NCI-H2029 treated with DMSO at 0.1 percent for 48 hours (cell line): ENCODE data around the gene IFNB1.

Experiments
- DNase-seq: peaks from one replicate; lab custom pipeline; 2025; lab: John Stamatoyannopoulos, UW

The IFNB1 gene

DNA sequence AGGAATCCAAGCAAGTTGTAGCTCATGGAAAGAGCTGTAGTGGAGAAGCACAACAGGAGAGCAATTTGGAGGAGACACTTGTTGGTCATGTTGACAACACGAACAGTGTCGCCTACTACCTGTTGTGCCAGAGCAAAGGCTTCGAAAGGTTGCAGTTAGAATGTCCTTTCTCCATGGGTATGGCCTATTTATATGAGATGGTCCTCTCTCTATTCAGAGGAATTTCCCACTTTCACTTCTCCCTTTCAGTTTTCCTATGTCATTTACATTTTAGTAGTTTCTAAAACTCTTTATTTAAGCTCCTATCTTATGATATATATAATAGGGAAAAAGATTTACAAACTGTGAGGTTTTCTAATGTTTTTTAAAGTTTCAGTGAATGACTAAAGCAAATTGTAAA lies at the start of gene IFNB1:
Gene IFNB1, minus strand, starts transcription at position 162 of the 400 bp plus-strand sequence. Its CDS starts 73 bp downstream, at position 89.
- no peak for DNase-seq

DNA sequence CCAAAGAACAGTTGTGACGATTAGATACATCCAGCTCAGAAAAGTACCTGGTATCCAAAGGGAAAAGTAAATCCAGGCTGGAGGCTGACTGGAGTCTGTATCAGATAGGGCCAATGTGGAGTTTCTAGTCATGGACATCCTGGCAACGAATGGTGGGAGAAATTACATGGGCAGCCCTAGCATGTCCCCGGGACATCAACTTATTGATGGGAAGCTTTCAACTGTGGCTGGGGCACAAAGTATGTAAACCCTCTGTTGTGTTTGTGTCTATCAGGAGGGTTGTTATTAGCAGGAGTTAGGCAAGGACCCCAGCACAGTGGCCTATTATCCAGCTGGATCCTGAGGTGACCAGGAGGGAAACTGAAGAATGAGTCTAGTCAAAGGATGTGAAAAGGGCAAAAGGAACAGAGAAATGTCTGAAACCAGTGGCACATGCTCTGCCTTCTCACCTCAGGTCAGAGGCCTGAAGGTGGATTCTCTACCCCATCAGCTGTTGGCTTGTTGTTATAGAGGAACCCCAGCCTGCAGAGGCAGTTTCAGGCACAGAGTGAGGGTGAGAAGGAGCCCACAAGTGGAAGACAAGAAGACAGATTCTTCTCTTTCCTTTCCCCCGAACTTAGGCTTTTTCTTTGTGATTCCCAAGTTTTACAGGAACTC lies 44.0 kb upstream of the IFNB1 start:
- DNase-seq: no peak

DNA sequence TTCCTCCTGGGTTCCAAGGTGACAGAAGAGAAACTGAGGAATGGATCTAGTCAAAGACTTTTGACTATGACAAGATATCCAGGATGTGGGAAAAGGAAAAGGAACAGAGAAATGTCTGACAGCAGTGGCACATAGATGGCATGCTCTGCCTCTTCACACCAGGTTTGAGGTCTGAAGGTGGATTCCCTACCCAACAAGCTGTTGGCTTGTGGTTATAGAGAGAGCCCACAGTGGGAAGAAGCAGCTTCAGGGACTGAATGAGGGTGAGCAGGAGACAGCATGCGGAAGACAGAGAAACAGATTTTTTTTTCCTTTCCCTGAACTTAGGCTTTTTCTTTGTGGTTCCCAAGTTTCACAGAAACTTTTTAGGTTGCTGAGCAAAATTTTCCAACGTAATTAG lies 43.3 kb upstream of the IFNB1 start:
- no peak for DNase-seq

DNA sequence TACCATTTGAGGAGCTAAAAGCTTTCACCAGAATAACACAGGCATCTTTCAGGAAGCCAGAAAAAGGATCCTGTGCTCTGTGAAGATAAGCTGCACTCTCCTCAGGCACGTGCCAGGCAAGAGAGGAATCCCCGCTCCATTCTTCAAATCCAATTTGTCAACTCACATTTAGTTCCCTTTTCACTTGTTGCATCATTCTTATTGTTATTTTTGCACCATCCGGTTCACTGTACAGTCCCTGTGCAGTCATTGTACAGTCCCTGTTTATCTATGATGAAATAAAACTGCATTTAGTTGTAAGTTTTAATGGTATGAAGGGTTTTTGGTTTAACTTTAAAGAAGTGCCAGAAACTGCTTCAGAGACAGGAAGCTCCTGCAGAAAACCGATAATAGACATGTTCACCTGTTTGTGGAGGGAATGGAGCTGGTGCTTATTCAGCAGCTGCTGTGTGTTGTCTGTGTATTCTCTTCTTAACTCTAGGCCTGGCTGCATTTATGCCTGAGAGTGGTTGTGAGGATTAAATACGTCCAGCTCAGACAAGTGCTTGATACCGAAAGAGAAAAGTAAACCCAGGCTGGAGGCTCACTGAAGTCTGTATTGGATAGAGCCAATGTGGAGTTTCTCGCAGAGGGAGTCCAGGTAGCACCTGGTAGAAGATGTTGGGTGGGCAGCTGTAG lies 41.5 kb upstream of the IFNB1 start:
- DNase-seq: no peak

DNA sequence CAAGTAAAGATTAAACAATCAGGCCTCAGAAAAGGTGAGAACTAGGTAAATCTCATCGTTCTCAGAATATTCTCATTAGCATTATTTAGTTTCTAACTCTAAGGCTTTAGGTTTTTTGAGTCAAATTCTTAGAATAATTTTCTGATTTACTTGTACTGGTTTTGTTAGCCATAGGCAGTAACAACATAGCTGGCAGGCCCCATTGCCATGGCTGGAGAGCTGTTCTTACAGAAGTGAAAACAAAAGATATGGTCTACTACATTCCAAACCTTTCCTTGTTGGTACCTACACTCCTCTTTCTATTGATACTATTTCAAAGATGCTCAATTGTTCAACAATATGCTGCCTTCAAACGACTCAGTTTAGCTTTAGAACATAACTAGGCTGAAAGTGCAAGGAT lies 36.6 kb upstream of the IFNB1 start:
- no peak for DNase-seq

DNA sequence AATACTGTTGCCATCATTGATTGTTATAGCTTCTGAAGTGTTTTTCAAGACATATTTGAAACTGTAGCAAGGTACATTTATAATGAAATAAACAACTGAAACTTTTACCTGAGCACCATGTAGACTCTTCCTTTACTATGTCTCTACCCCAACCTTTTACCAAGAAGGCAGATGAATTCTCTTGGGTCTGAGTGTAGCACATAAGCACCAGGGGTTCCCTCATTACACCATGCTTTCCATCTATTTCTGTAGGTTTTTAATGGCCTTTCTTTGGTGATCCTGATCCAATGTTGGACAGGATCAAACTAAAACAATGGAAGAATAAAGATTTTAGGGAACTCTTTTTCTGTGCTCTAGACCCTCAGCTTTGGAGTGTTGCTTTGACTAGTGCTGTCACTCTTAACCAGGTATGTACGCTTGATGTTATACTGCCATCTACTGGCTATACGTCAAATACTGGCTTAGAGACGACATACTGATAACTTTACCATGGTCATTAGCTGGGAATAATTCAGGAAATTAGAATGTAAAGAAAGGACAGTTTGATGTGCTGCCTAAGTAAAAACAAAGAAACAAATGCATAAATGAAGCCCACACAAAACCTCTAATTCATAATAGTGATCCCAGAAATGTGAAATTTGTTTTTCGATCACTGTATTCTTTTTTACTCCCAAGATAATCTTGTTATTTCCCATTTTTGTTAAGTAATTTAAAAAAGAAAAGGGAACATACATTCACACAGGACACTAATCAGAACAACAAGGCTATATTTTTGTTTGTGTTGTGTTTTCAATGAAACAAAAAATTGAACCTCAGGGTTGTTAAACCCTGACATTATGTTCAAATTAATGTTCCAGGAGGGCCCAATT lies 33.2 kb upstream of the IFNB1 start:
- DNase-seq: peak; percentile 12

DNA sequence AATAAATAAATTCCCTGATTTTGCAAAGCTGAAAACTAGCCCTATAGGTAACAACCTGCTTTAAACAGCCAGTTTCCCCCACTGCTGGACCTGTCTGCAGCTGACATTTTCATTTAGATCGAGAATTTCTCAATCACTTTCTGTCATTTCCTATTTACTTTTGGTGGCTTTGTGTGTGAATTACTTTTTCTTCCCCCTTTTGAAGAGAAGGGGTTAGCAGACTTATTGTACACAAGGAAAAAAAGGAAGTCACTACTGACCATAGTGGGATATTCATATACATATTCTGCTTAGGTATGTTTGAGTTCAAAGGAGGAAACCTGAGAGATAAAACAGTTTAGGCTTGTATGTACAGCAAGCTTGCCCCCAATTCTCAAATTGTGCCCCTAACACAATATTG lies 27.0 kb upstream of the IFNB1 start:
- no peak for DNase-seq

DNA sequence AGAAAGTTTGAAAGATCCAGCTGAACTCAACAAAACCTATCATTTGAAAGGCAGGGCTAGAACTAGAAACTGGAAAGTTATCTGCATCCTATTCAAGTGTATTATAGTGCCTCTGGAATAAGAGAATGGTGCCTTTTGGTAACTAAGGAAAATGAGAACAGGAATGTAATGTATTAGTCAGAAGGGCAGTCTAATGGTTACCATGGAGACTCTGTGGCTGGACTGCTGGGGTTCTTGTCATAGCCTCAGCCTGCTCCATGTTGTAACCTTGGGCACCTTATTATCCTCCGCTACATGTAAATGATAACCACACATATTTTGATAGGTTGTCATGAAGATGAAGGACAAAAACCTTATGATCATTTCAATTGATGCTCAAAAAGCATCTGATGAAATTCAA lies 24.6 kb upstream of the IFNB1 start:
- no peak for DNase-seq

DNA sequence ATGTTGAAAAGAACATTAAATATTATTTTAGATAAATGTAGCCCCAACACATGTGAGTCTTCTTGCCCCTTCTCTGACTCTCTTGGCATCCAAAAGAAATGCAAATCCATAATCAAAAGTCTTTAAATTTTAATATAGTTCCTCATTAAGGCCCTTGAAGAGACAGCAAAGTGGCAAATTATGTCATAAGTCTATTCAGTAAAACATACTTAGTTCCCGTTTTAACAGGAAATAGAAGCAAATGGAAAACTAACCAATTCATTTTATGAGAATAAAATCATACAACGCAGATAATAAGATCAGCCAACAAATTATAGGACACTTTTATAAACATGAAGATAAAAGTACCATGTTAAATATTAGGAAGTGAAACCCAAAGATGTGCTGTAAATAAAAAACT lies 20.1 kb upstream of the IFNB1 start:
- DNase-seq: no peak

DNA sequence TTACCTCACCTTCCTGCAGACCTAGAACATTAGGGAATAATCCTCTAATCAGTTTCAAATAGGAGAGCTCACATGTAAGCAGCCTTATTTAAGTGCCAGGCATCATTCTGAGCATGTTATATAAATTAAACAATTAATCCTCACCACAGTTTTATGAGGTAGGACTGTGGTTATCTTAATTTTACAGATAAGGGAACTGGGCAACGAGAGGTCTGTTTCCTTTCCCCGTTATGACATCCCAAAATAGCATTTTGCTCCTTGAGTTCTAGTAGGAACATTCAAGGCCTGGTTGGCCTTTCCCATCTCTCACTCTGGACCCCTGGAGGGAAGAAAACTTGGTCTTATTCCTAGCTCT lies 19.1 kb upstream of the IFNB1 start:
- no peak for DNase-seq

DNA sequence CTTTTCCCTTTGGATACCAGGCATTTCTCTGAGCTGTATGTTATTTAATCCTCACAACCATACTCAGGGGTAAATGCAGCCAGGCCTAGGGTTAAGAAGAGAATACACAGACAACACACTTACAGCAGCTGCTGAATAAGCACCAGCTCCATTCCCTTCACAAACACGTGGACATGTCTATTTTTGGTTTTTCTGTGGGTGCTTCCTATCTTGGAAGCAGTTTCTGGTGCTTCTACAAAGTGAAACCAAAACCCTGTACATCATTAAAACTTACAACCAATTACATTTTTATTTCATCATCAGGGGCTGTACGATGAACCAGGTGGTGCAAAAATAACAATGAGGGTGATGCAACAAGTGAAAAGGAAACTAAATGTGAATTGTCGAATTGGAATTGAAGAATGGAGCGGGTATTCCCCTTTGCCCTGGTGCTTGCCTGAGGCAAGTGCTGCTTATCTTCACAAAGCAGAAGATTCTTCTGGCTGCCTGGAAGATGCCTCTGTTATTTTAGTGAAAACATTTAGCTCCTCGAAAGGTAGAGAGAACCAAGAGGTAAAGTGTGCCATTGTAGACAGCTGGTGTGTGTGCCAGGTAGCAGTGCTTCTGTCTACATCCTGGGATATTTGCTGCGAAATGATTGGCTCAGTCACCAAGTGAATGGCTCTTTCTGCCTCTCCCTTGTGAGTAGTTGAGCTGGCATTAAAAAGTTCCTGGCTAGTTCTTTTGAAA lies 18.6 kb upstream of the IFNB1 start:
- peak; percentile 0 for DNase-seq

DNA sequence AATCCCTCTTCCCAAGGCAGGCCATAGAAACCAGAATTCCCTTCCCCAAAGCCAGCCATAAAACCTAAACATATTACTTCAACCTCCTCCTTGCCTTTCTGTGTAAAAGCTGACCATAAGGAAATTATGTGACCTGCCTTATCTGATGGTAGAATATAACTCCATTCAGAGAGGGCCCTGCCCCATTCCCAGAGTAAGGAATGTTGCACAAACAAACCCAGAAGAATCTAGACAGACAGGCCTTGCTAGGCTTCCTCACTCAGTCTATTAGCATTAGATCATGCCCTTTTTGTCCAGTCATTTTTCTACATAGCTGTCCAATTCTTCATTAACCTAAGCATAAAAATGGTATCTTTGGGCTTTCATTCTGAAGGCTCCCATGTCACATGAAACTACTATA lies 17.8 kb upstream of the IFNB1 start:
- no peak for DNase-seq

DNA sequence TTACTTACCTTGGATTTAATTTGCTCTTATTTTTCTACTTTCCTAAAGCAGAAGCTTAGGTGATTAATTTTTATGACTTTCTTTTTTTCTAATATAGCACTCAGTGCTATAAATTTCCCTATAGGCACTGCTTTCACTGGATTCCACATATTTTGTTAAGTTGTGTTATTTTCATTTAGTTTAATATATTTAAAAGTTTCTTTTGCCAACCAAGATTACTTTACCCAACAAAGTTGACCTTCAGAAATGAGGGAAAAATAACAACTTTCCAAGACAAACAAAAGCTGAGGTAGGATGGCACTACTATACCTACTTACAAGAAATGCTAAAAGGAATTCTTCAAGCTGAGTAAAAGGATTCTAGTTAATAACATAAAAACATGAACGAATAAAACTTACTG lies 8.8 kb upstream of the IFNB1 start:
- no peak for DNase-seq

DNA sequence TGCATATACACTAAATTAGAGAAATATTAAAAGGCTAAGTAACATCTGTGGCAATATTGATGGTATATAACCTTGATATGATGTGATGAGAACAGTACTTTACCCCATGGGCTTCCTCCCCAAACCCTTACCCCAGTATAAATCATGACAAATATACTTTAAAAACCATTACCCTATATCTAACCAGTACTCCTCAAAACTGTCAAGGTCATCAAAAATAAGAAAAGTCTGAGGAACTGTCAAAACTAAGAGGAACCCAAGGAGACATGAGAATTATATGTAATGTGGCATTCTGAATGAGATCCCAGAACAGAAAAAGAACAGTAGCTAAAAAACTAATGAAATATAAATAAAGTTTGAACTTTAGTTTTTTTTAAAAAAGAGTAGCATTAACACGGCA lies 7.3 kb upstream of the IFNB1 start:
- no peak for DNase-seq

DNA sequence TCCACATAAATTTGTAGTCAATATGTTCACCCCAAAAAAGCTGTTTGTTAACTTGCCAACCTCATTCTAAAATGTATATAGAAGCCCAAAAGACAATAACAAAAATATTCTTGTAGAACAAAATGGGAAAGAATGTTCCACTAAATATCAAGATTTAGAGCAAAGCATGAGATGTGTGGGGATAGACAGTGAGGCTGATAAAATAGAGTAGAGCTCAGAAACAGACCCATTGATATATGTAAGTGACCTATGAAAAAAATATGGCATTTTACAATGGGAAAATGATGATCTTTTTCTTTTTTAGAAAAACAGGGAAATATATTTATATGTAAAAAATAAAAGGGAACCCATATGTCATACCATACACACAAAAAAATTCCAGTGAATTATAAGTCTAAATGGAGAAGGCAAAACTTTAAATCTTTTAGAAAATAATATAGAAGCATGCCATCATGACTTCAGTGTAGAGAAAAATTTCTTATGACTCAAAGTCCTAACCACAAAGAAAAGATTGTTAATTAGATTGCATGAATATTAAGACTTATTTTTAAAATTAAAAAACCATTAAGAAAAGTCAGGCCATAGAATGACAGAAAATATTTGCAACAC lies 6.6 kb upstream of the IFNB1 start:
- DNase-seq: no peak

DNA sequence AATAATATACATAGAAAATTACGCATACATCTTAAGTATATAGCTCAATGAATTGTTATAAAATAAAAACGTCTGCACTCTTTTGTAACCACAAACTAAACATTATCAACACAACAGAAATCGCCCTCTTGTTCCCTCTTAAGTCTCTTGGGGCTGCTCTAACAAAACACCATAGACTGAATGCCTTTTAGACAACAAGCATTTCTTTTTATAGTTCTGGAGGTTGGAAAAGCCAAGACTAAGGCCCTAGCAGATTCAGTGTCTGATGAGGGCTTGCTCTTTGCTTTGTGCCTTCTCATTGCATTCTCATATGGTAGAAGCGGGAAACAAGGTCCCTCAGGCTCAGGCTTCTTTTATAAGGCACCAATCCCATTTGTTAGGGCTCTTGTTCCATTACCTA lies 4.9 kb upstream of the IFNB1 start:
- DNase-seq: no peak

DNA sequence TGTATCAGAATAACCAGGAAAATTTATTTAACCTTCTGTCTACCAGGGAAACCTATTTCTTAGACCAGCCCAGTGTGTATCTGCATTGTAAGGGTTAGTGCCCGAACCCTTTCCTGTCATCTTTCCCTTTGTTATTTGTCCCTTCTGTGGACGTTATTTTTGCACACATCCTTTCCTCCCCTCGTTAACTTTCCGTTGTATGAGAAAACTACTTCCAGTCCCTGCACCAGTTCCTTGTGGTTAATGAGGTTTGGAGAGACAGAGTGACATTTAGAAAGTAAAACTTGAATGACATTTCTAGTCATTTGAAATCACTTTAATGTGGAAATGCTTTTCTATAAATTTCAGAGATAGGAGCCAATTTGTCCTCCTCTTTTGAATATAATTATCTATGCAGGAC lies 4.3 kb upstream of the IFNB1 start:
- no peak for DNase-seq

DNA sequence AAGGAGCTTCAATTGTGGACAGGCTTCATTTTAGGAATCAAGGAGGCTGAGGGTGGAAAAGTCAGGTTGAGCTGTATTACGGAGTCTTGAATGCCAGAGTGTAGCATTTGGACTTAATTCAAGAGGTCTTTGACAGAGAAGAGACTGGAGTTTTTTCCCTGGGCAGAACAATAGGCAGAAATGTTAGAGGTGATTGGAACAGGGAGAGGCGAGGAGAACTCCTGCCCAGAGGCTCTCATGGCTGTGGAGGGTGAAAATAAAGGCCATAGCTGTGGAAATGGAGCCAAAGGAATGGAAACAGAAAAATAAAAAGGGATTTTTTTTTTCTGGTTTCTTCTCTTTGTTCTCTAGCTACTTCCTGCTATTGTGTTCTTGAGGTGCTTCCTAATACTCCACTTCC lies 3.7 kb upstream of the IFNB1 start:
- no peak for DNase-seq

DNA sequence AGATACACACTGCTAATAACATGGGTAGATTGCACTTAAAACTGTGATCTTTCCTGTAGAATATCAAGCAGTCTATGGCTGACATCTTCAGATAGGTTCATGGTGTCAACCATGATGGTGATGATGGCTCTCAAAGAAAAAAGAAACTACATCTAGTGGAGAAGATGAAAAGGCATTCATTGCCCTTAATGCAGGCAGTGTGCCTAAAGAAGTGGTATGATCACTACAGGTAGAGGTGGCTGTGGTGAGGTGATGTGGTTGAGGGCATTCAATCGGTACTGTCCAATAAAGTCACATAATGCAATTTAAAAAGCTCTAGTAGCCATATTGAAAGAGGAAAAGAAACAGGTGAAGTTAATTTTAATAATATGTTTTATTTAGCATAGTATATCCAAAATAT lies 3.1 kb upstream of the IFNB1 start:
- DNase-seq: no peak

DNA sequence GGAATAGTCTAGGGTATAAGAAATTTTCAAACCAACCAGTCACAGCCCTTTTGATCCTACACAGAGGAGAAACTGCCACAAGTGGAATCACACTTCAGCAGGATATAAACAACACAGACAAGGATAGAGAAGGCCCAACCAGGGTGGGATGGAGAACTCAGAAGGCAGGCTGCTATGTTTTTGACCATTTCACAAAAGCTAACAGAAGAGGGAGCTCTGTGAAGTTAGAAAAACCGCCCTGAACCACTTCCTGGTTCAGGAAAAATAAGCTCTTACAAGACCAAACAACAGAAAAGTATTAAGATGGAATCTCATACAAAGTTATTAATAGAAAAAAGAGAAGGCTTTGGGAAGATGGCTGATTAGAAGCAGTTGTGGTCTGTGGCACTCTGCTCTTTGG lies 960 bp upstream of the IFNB1 start:
- no peak for DNase-seq

DNA sequence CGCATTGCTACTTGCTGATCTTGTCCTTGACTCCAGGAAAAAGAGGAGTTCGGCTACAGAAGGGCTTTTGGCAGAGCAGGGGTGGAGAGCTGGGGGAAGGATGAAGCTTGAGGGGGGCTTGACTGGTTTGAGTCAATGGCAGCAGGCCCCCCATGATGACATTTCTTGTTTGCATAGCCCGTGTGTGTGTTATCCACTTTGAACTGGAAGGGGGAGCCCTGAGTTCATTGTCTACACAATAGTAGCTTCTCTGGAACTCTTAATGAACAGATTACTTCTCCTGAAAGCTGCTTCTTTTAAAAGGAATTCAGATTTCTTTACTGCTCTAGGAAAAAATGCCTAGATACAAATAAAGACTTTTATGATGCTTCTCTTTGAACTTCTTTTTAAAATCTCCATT lies 2.3 kb downstream of the IFNB1 start:
- no peak for DNase-seq

DNA sequence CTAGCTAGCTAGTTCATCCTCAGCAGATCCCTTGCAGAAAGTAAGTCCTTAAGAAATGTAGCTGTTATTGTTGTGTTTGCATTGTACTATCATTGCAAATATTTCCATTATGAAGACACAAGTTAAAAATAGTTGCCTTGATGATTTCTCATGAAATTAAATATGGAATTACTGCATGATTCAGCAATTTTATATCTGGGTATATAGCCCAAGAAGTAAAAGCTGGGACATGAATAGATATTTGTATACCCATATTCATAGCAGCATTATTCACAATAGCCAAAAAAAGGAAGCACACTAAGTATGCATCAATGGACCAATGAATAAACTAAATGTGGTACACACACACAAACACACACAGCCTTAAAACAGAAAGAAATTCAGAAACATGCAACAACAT lies 6.8 kb downstream of the IFNB1 start:
- no peak for DNase-seq
